Measurements from ENCODE around the gene RASIP1. TPM values are rescaled to one million over a fixed set of nuclear protein-coding genes. Genes with fewer than 3 reads are reported as not detected.
"Not testable (repeated sequence)": the region's sequence is repeated elsewhere in the genome, so short reads cannot be mapped to it uniquely, and the experiment has no call there.

RASIP1 gene
- polyA plus RNA-seq, 1 experiment: 1.1 TPM

GRCh38 chr19:48698046-48698445, 42.4 kb downstream of the RASIP1 start:
- H3K36me3 ChIP-seq (ENCODE audit: control insufficient read depth, insufficient read depth, low read length): no peaks in the 10 kb centered on the region
- peak; percentile 37 for DNase-seq (ENCODE audit: low read depth)
- H3K27me3 ChIP-seq (ENCODE audit: control insufficient read depth, insufficient read depth, low read length): peaks cover 3% of the 10 kb centered on the region
- ChIA-PET CTCF (interaction anchor here (0.9 to 1.6 kb wide), 4 partner anchors 12 to 42 kb away, joined by 3 to 7 read pairs (median 4); no protein-coding TSS in a partner anchor), POLR2A (interaction anchor here (0.7 kb wide), 1 partner anchor 139 kb away, joined by 3 read pairs; no protein-coding TSS in a partner anchor)
- TF ChIP-seq CTCF (IDR thresholded peaks at IDR 0.05; ENCODE audit: insufficient read depth, low read depth, low read length): no peak
- H3K4me3 ChIP-seq (ENCODE audit: low read depth, low read length): no peak overlapping the region

GRCh38 chr19:48696353-48697010, 43.9 kb downstream of the RASIP1 start:
- ChIA-PET CTCF (interaction anchor here (1.2 to 2.3 kb wide), 3 partner anchors 17 to 91 kb away, joined by 3 to 11 read pairs (median 4); no protein-coding TSS in a partner anchor), POLR2A (no interaction called here)
- no peak for TF ChIP-seq CTCF (IDR thresholded peaks at IDR 0.05; ENCODE audit: insufficient read depth, low read depth, low read length)
- no peak for DNase-seq (ENCODE audit: low read depth)
- Histone ChIP-seq H3K27me3 (ENCODE audit: control insufficient read depth, insufficient read depth, low read length) (peaks cover 3% of the 10 kb centered on the region), H3K36me3 (ENCODE audit: control insufficient read depth, insufficient read depth, low read length) (no peaks in the 10 kb centered on the region), H3K4me3 (ENCODE audit: low read depth, low read length) (no peak overlapping the region)

- Histone ChIP-seq H3K4me3 (ENCODE audit: low read depth, low read length) (no peak within 1 kb of the TSS), H3K27me3 (ENCODE audit: control insufficient read depth, insufficient read depth, low read length) (peaks cover 3% of the 10 kb centered on the region), H3K36me3 (ENCODE audit: control insufficient read depth, insufficient read depth, low read length) (no peaks in the 10 kb centered on the region)
- POLR2A ChIA-PET: no interaction called here
- DNase-seq (ENCODE audit: low read depth): no peak
- CTCF ChIA-PET: interaction anchor here (1.2 to 2.3 kb wide), 4 partner anchors 17 to 92 kb away, joined by 3 to 11 read pairs (median 4); no protein-coding TSS in a partner anchor
- TF ChIP-seq CTCF (IDR thresholded peaks at IDR 0.05; ENCODE audit: insufficient read depth, low read depth, low read length): no peak
Measured at GRCh38 chr19:48695743-48696352, 44.6 kb downstream of the RASIP1 start, which contains the start of gene FUT2. Gene FUT2 (plus strand): TSS chr19:48695971. CDS start chr19:48702957, 6,986 bp downstream.

GRCh38 chr19:48693629-48694028, 46.8 kb downstream of the RASIP1 start:
- H3K36me3 ChIP-seq (ENCODE audit: control insufficient read depth, insufficient read depth, low read length); DNase-seq (ENCODE audit: low read depth); H3K4me3 ChIP-seq (ENCODE audit: low read depth, low read length); POLR2A ChIA-PET; H3K27me3 ChIP-seq (ENCODE audit: control insufficient read depth, insufficient read depth, low read length): not testable (repeated sequence)
- CTCF ChIA-PET: interaction anchor here (1.4 to 1.9 kb wide), 4 partner anchors 10 to 48 kb away, joined by 3 to 9 read pairs (median 4); partner anchors contain the start of gene CA11

- H3K36me3 ChIP-seq (ENCODE audit: control insufficient read depth, insufficient read depth, low read length): no peaks in the 10 kb centered on the region
- H3K4me3 ChIP-seq (ENCODE audit: low read depth, low read length): no peak overlapping the region
- no peaks in the 10 kb centered on the region; the same call in 1 of the 2 replicates for H3K27me3 ChIP-seq (ENCODE audit: control insufficient read depth, insufficient read depth, low read length)
- CTCF ChIA-PET: interaction anchor here (2.3 kb wide), 1 partner anchor 14 kb away, joined by 10 read pairs; no protein-coding TSS in a partner anchor
- POLR2A ChIA-PET: no interaction called here
- no peak for DNase-seq (ENCODE audit: low read depth)
- TF ChIP-seq CTCF (IDR thresholded peaks at IDR 0.05; ENCODE audit: insufficient read depth, low read depth, low read length): no peak
Measured at GRCh38 chr19:48689449-48689848, 51.0 kb downstream of the RASIP1 start.
